Esophagus squamous epithelium (tissue), 5 donors: ENCODE data around the gene EXOSC7. TPM values are rescaled to one million over a fixed set of nuclear protein-coding genes. Genes with fewer than 3 reads are reported as not detected.
A peak's percentile ranks its signal among the peaks of the same experiment; 100 is the strongest.

Experiments used
- DNase-seq: peaks from one replicate; lab custom pipeline; 2025; lab: John Stamatoyannopoulos, UW
- H3K27ac ChIP-seq, 4 donors: fragments of 200-600 bp; sonication (generic); one replicate each; pipeline ENCODE4 v1.5.1; 2016 to 2019; ENCODE audit warnings: mild to moderate bottlenecking in 1 of 4
- H3K27me3 ChIP-seq, 4 donors: fragments of 200-600 bp; sonication (generic); 1 replicate in 3 of 4; 2 replicates in 1 of 4; pipeline versions ENCODE4 v1.5.1 to v1.6.0; 2017 to 2021; ENCODE audit warnings: antibody characterized with exemption in 1 of 4
- H3K36me3 ChIP-seq, 3 donors: fragments of 200-600 bp; sonication (generic); one replicate each; pipeline ENCODE4 v1.5.1; 2016 to 2019
- H3K4me1 ChIP-seq, 3 donors: fragments of 200-600 bp; sonication (generic); one replicate each; pipeline ENCODE4 v1.5.1; 2017 to 2019
- H3K4me3 ChIP-seq, 4 donors: fragments of 200-600 bp; sonication (generic); 1 replicate in 3 of 4; 2 replicates in 1 of 4; pipeline ENCODE4 v1.5.1; 2016 to 2019; ENCODE audit warnings: mild to moderate bottlenecking in 2 of 4, moderate library complexity in 1 of 4
- H3K9me3 ChIP-seq, 3 donors: fragments of 200-600 bp; sonication (generic); one replicate each; pipeline ENCODE4 v1.5.1; 2016 to 2019
- POLR2A ChIP-seq, 4 donors: fragments of 450-650 bp; IDR thresholded peaks; one replicate each; pipeline ENCODE4 v1.6.1; 2017; ENCODE audit warnings: antibody characterized with exemption in 4 of 4, mild to moderate bottlenecking in 4 of 4, moderate library complexity in 3 of 4
- WGBS, 2 donors: methylation state at CpG; one replicate each; pipeline ENCODE4 v1.1.5; 2018; 5-methylcytosine and 5-hydroxymethylcytosine counted together
- intact Hi-C: fragments of 100-400 bp; cut with DNase I; formaldehyde crosslinking; loops from one replicate; pipeline ENCODE4 v1.15.0; 2022
- total RNA-seq, 4 donors: library from RNA; depleted of rRNA; stranded (reverse); fragments of >200 nt; gene quantifications; one replicate each; pipeline ENCODE4 v1.1.0, GENCODE V29; 2016
- TF ChIP-seq, protein P1 (sequence below), 6 experiments: fragments of 450-650 bp in 4 of 6; fragments of 200-600 bp in 2 of 6; sonication (generic) in 2 of 6; IDR thresholded peaks; one replicate each; pipeline ENCODE4 v1.5.1; 2016 to 2019; ENCODE audit warnings: antibody characterized with exemption in 6 of 6, mild to moderate bottlenecking in 4 of 6, moderate library complexity in 4 of 6
- donor health status: DM: yes; HTN: yes; CAD: no.

Gene EXOSC7
- total RNA-seq, 4 donors from 2014 or later: 28.8 to 59.9 (median 47.6) TPM

DNA sequence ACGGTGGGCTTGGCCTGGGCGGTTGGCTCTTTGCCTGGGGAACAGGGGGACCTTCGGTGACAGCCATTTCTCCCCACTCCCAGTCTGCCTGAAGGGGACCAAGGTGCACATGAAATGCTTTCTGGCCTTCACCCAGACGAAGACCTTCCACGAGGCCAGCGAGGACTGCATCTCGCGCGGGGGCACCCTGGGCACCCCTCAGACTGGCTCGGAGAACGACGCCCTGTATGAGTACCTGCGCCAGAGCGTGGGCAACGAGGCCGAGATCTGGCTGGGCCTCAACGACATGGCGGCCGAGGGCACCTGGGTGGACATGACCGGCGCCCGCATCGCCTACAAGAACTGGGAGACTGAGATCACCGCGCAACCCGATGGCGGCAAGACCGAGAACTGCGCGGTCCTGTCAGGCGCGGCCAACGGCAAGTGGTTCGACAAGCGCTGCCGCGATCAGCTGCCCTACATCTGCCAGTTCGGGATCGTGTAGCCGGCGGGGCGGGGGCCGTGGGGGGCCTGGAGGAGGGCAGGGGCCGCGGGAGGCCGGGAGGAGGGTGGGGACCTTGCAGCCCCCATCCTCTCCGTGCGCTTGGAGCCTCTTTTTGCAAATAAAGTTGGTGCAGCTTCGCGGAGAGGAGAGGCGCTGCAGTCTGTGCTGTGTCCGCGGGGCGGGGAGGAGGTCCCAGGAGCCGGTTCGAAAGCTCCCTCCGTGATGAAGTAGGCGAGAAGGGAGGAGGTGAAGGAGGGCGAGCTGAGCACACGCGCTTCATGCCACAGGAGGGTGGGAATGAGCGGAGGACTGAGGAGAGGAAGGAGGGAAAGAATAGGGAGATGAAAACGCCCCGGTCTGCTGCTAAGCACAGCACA is 59.6 kb downstream of the EXOSC7 start:
- no peak for DNase-seq
- peak overlapping the region; percentile 15 to 49 (median 44) for H3K4me3 ChIP-seq
- peaks cover 0 to 14% (median 0%) of the 10 kb centered on the region in 4 donors for H3K27me3 ChIP-seq
- TF ChIP-seq, protein P1, sequence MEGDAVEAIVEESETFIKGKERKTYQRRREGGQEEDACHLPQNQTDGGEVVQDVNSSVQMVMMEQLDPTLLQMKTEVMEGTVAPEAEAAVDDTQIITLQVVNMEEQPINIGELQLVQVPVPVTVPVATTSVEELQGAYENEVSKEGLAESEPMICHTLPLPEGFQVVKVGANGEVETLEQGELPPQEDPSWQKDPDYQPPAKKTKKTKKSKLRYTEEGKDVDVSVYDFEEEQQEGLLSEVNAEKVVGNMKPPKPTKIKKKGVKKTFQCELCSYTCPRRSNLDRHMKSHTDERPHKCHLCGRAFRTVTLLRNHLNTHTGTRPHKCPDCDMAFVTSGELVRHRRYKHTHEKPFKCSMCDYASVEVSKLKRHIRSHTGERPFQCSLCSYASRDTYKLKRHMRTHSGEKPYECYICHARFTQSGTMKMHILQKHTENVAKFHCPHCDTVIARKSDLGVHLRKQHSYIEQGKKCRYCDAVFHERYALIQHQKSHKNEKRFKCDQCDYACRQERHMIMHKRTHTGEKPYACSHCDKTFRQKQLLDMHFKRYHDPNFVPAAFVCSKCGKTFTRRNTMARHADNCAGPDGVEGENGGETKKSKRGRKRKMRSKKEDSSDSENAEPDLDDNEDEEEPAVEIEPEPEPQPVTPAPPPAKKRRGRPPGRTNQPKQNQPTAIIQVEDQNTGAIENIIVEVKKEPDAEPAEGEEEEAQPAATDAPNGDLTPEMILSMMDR (IDR thresholded peaks at IDR 0.05): peak in 2 of 6 experiments; percentile 2
- no peak for TF ChIP-seq POLR2A (IDR thresholded peaks at IDR 0.05)
- no peaks in the 10 kb centered on the region for H3K36me3 ChIP-seq
- H3K9me3 ChIP-seq: no peaks in the 10 kb centered on the region
- peak overlapping the region; percentile 4 to 86 (median 58) for H3K27ac ChIP-seq
- 12 to 31% methylated on average over 19 to 23 of the region's 64 CpGs for WGBS, 2 donors
- H3K4me1 ChIP-seq: peaks cover 11 to 53% (median 40%) of the 10 kb centered on the region in 3 donors
- intact Hi-C loops: loop anchor here (5.0 to 10.0 kb wide), 3 partner anchors 121 to 629 kb away; no protein-coding TSS in a partner anchor

DNA sequence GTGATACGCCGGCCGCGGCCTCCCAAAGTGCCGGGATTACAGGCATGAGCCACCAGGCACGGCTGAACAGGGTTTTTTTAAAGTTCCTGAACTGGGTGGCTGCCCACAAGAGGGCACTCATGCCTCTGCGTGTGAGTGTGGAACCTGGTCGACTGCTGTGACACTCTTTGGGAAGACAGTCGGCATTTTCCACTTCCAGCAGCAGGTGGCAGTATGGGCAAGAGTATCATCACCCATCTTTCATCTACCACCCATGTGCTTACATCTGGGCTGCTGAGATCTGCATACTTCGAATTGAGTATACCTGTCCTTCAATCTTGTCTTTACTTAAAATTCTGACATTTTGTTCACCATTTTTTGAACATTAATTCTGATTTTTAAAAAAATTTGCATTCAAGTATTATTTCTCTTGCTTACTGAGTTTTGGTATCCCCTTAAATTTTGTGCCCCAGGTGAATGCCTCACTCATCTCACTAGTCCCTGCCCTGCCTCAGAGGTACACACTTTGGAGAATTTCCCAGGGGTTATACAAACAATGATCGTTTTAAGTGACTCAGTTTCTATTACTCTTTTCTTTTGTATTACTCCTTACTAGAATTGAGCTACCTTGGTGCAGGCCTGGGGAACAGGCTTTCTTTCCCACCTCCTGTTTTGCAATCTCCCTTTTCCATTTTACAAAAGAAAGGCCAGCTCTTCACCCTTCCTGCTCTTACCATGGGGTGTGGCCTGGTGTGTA is 61.8 kb downstream of the EXOSC7 start:
- DNase-seq: peak; percentile 61
- TF ChIP-seq, protein P1 (IDR thresholded peaks at IDR 0.05): peak; percentile 87 to 99 (median 98)
- no peak for TF ChIP-seq POLR2A (IDR thresholded peaks at IDR 0.05)
- peak overlapping the region in 3 of 4 donors; percentile 34 to 60 (median 57) for H3K27ac ChIP-seq

DNA sequence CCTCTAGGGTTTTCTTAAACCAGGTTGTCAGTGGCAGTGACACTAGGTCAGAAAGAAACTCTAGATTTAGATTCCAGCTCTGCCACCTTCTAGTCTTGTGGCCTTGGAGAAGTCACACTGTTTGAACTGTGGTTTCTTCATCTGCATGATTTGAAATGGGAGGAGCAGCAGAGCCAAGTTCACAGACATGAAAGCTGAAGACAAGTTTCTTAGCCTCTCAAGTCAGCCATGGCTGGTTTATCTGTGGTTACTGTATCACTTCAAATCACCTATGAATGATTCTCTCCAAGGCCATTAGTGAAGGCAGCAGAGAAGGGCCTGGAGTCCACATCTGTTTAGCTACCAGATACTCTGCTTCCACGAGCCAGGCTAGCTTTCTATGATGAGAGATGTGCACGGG is 65.6 kb downstream of the EXOSC7 start:
- DNase-seq: no peak
- intact Hi-C loops: loop anchor here (5.0 kb wide), 1 partner anchor 171 kb away; no protein-coding TSS in a partner anchor
- Histone ChIP-seq H3K36me3 (no peaks in the 10 kb centered on the region), H3K27ac (no peak overlapping the region), H3K4me1 (peaks cover 0 to 39% (median 36%) of the 10 kb centered on the region in 3 donors), H3K4me3 (no peak overlapping the region), H3K9me3 (no peaks in the 10 kb centered on the region), H3K27me3 (peaks cover 0 to 4% (median 0%) of the 10 kb centered on the region in 4 donors)
- TF ChIP-seq, protein P1 (IDR thresholded peaks at IDR 0.05): no peak
- no peak for TF ChIP-seq POLR2A (IDR thresholded peaks at IDR 0.05)
- WGBS, 2 donors: 79% methylated on average over 2 of the region's 2 CpGs; no CpG with 5 or more reads in 1 of the 2 donors

More for the DNA sequence above, 61.8 kb downstream of the EXOSC7 start:
- 0 to 1% methylated on average over 10 to 11 of the region's 11 CpGs for whole genome bisulfite sequencing, 2 donors
- H3K4me3 ChIP-seq: peak overlapping the region in 1 of 4 donors; percentile 45
- peaks cover 0 to 14% (median 0%) of the 10 kb centered on the region in 4 donors for H3K27me3 ChIP-seq
- H3K9me3 ChIP-seq: no peaks in the 10 kb centered on the region
- no peaks in the 10 kb centered on the region for H3K36me3 ChIP-seq
- H3K4me1 ChIP-seq: peaks cover 11 to 58% (median 50%) of the 10 kb centered on the region in 3 donors
- intact Hi-C loops: loop anchor here (5.0 to 10.0 kb wide), 3 partner anchors 123 to 627 kb away; no protein-coding TSS in a partner anchor

DNA sequence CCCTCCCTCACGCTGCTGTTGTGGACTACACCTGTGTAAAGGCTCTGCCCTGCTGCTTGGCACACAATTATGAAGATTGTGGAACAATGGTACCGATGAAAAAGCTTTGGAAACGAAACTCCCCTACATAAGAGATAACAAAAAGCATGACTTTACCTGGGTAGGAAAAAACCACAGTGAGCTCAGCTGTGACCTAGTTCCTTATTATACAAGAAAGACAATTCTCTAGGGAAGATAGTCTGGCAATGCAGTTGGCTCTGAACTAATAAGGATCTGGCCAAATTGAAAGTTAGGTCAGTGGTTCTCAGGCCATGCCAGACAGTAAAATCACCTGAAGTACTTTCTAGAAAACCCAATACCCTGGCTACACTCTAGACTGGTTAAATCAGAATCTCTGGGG is 66.1 kb downstream of the EXOSC7 start:
- H3K36me3 ChIP-seq: no peaks in the 10 kb centered on the region
- TF ChIP-seq, protein P1 (IDR thresholded peaks at IDR 0.05): no peak
- TF ChIP-seq POLR2A (IDR thresholded peaks at IDR 0.05): no peak
- H3K27ac ChIP-seq: no peak overlapping the region
- 31 to 83% methylated on average over 2 to 3 of the region's 3 CpGs for WGBS, 2 donors
- intact Hi-C loops: loop anchor here (5.0 kb wide), 1 partner anchor 170 kb away; no protein-coding TSS in a partner anchor
- no peak overlapping the region for H3K4me3 ChIP-seq
- H3K27me3 ChIP-seq: no peaks in the 10 kb centered on the region
- H3K4me1 ChIP-seq: peaks cover 0 to 34% (median 31%) of the 10 kb centered on the region in 3 donors
- no peak for DNase-seq
- H3K9me3 ChIP-seq: no peaks in the 10 kb centered on the region
